Stimulated activated CD4-positive, alpha-beta T cell treated with anti-CD3 and anti-CD28 coated beads, Interleukin-1b, Interleukin-23, amount 100 ng/mL, for 48 hours (primary cell): Measurements from ENCODE around the gene MYO1H.
"Not testable (repeated sequence)": the region's sequence is repeated elsewhere in the genome, so short reads cannot be mapped to it uniquely, and the experiment has no call there.

ENCODE experiments used
- DNase-seq: peaks from one replicate; pipeline ENCODE4 v3.0.0-alpha.2; 2020

MYO1H gene

GRCh38 chr12:109473526-109474270 is 126.0 kb downstream of the MYO1H start:
- DNase-seq: not testable (repeated sequence)

GRCh38 chr12:109475121-109475520 is 127.4 kb downstream of the MYO1H start:
- DNase-seq: no peak

GRCh38 chr12:109475993-109476806 is 128.5 kb downstream of the MYO1H start:
- no peak for DNase-seq

GRCh38 chr12:109476807-109477184 is 129.1 kb downstream of the MYO1H start:
- no peak for DNase-seq

- DNase-seq: peak; percentile 87
Observed at GRCh38 chr12:109477185-109477962, 129.7 kb downstream of the MYO1H start, which contains the start of the genes KCTD10 and UBE3B. Gene KCTD10, minus strand, starts transcription at chr12:109477300. Its CDS starts 38 bp downstream, at chr12:109477262. Gene UBE3B, plus strand, starts transcription at chr12:109477634. Its CDS starts 5,918 bp downstream, at chr12:109483552.

- DNase-seq: no peak
Observed at GRCh38 chr12:109477963-109478315, 130.2 kb downstream of the MYO1H start.

- no peak for DNase-seq
Observed at GRCh38 chr12:109479761-109480160, 132.1 kb downstream of the MYO1H start.

GRCh38 chr12:109480356-109480755 is 132.7 kb downstream of the MYO1H start:
- DNase-seq: no peak

- no peak for DNase-seq
Observed at GRCh38 chr12:109481863-109482262, 134.2 kb downstream of the MYO1H start.

- DNase-seq: no peak
Observed at GRCh38 chr12:109482491-109482890, 134.8 kb downstream of the MYO1H start.

- DNase-seq: no peak
Observed at GRCh38 chr12:109482894-109483293, 135.2 kb downstream of the MYO1H start.

- DNase-seq: no peak
Observed at GRCh38 chr12:109483346-109483745, 135.6 kb downstream of the MYO1H start.

GRCh38 chr12:109485201-109485600 is 137.5 kb downstream of the MYO1H start:
- no peak for DNase-seq

GRCh38 chr12:109487181-109488050 is 139.7 kb downstream of the MYO1H start:
- no peak for DNase-seq

GRCh38 chr12:109488051-109488665 is 140.5 kb downstream of the MYO1H start:
- no peak for DNase-seq

GRCh38 chr12:109489016-109489954 is 141.6 kb downstream of the MYO1H start:
- no peak for DNase-seq

GRCh38 chr12:109489955-109490565 is 142.4 kb downstream of the MYO1H start:
- no peak for DNase-seq

GRCh38 chr12:109491671-109492070 is 144.0 kb downstream of the MYO1H start:
- no peak for DNase-seq

GRCh38 chr12:109492371-109492770 is 144.7 kb downstream of the MYO1H start:
- no peak for DNase-seq

GRCh38 chr12:109493090-109493489 is 145.4 kb downstream of the MYO1H start:
- no peak for DNase-seq
